HG03039 (cell line): Measurements from ENCODE around the gene CDH2.

Experiments used
- ATAC-seq: cut with Tn5 transposase; IDR thresholded peaks from one replicate; pipeline ENCODE4 v1.9.1; 2021; ENCODE audit warnings: mild to moderate bottlenecking, moderate library complexity; ENCODE audit not compliant: unreplicated experiment

CDH2 gene

GRCh38 chr18:28003451-28003850 is 173.5 kb downstream of the CDH2 start:
- no peak for ATAC-seq

- ATAC-seq: no peak
Observed at GRCh38 chr18:28002841-28003240, 174.1 kb downstream of the CDH2 start.

DNA sequence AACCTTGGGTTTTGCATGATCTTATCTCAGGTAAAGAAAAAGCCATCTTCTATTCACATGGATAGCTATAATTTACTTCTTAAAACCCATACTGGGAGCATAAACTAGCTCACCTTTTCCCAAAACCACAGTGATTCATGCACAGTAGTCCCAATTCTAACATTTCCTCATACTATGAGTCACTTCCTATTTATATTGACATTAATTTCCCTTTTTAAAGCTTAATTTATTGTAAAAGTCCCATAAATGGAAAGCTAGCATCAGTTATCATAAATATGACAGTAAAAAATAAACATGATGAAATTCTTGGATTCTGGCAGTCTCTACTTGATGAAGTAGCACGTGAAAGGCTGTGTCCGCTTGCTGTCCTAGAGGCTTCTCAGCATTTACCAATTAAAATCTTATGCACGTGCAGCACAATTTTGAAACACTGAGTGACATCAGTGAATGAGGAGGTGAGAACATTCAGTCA is 180.1 kb downstream of the CDH2 start:
- ATAC-seq: no peak

- ATAC-seq: no peak
Observed at GRCh38 chr18:27995770-27996502, 181.0 kb downstream of the CDH2 start.

- ATAC-seq: no peak
Observed at GRCh38 chr18:27994571-27994970, 182.4 kb downstream of the CDH2 start.

GRCh38 chr18:27991391-27991790 is 185.5 kb downstream of the CDH2 start:
- no peak for ATAC-seq

GRCh38 chr18:27985832-27986231 is 191.1 kb downstream of the CDH2 start:
- ATAC-seq: no peak

DNA sequence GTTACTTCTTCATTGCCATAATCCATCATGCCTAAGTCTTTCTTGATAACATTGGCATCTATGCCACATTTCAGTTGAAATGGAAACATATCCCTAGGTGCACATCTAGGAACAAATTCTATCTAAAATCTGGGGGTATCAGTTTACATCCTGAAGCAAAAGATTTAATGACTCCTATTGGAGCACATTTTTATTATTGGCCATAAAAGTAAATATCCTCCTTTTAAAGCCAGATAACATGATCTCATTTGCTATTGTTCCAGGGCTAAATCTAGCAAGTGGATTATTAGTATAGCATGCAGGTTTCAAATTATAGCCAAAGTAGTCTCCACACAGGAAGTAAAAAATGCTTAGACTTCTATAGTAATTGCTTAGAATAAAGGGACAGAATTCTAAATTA is 193.2 kb downstream of the CDH2 start:
- no peak for ATAC-seq

GRCh38 chr18:27976806-27977408 is 200.0 kb downstream of the CDH2 start:
- no peak for ATAC-seq

DNA sequence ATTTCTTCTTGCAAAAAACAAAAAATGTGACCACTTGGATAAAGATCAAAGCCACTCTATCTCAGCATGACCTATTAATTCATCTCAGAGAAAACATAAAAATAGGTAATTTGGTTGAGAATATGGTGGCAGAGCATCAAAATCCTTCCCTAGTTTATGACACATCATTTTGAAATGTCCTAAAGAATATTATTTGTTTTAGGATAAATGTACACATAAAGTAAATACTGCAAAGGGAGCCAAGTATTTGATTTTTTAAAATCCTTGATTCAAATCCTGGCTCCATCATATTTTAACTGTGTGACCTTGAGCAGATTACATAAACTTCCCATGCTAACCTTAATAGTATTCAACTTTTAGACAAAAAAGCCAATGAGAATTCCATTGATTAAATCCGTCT is 206.6 kb downstream of the CDH2 start:
- no peak for ATAC-seq

- no peak for ATAC-seq
Observed at GRCh38 chr18:27969206-27969605, 207.7 kb downstream of the CDH2 start.

DNA sequence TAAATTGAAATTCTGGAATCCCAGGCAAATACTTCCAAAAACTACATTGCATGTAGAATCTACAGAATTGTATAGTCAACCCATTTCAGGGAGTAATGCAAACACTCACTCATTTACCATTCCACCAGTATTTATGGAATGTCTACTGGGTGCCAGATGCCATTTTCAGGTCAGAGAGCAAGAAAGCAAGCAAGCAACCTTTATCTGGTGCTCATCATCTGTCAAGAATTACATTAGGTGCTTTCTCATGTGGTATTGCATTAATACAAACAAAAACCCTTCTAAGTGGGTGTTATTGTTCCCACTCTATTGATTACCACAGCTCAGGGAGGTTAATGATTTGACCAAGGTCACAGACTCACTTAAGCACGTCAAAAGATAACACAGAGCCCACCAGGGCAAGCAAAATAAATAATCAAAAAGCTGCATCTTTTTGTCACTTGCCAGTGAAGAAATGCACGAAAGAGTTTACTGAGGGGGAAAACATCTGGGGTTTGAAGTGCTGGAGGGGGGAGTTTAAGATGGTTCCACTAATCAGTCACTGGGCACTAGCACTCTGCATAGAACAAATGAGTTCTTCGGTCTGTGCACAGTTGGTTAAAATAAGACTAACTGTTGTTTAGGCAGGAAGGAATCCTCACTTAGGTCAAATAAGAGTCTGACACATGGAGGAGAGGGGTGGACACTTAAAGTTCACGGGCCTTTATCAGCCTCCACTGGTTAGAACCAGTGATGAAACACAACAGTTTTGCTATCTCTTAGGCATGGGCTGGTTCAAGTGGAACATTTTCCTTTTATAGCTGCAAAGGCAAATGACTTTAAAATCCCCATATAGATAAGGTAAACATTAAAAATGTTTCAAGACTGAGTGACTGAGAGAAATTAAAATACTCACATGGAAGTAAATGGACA is 208.8 kb downstream of the CDH2 start:
- no peak for ATAC-seq

- no peak for ATAC-seq
Observed at GRCh38 chr18:27966881-27967280, 210.0 kb downstream of the CDH2 start.

DNA sequence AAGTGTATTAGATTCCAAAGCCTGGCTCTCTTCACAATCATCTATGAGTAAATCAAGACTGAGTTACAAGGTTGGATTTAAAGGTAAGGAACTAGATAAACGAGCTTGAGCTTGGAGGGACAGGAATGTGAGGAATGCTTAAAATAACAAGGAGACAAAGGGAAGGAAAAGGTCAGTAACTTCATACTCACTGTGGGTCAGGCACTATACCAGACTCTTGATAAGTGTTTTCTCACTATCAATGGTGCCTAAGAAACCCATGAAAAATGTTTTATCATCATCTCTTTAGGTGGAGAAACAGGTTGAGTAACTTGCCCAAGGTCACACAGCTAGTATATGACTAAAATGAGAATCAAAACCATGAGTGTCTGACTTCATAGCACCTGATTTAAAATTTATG is 212.1 kb downstream of the CDH2 start:
- no peak for ATAC-seq

DNA sequence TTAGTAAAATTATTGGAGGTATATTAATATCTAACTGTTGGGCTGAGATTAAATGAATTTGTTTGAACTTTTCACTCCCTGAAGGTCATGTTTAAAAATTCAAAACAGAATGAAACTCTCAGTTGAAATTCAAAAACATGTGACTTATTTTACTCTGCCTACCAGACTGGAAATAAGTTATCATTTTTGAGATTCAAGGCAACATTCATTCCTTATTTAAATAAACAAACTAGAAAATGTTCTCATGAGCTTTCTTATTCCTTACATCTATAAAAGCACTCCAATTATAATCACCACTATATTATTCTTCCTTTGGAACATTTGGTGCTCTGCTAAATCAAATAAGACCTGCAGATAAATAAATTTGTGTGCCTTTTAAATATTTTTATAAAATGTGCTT is 217.8 kb downstream of the CDH2 start:
- no peak for ATAC-seq

GRCh38 chr18:27956001-27956640 is 220.8 kb downstream of the CDH2 start:
- no peak for ATAC-seq

DNA sequence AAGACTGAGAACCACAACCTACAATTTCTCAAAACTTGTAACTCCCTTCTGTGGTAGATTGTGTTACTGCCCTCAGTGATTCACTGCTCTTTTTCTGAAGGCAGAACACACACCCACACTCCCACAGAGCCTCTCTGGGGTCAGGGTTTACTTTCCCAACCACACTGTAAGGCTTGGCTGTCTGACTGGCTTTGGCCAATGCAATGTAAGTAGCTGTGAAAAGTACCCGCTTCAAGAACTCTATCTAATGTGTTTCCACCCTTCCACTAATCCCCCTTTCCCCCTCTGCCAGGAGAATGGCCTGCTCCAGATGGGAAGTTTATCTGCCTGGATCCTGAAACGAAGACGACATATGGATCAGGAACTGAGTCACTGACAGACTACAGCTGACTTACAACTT is 222.7 kb downstream of the CDH2 start:
- no peak for ATAC-seq

DNA sequence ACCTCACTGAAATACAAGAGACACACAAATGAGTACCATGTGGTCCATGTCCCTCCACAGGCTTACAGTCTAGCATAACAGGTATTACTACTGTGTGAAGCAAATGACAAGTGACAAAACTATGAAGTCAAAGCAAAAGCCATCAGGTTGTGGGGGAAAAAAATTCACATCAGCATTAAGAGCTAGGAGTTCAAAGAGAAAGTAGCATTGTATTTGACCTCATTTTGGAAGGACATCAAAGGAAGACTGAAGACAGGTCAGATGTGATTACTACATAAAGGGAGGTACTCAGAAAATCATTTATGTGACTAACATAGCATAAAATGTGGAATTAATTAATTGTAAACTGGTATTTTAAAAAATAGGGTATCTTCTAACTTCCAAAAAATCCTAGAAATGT is 224.2 kb downstream of the CDH2 start:
- no peak for ATAC-seq

GRCh38 chr18:27950648-27951228 is 226.2 kb downstream of the CDH2 start:
- ATAC-seq: no peak

DNA sequence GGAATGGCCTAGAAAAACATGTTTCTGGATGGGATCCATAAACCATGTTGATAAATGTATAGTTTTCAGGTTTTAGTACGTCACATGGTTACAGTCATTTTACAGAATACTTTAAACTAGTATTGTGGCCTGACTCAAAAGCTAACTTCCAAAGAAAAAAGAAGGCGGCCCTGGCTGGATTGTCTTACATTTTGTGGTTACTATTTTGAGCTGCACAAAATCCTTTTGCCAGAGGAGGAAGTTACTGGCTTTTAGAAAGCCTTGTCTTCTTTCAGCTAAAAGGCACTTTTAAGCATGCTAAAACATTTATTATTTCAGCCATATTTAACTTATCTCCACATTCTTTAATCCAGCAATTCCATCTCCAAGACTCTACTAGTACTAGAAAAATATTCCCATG is 227.9 kb downstream of the CDH2 start:
- no peak for ATAC-seq

GRCh38 chr18:27942706-27943105 is 234.2 kb downstream of the CDH2 start:
- no peak for ATAC-seq
